HG03064 (cell line): ENCODE data around the gene TC2N.
"Not testable (repeated sequence)": the region's sequence is repeated elsewhere in the genome, so short reads cannot be mapped to it uniquely, and the experiment has no call there.

Experiments
- ATAC-seq: cut with Tn5 transposase; IDR thresholded peaks from one replicate; pipeline ENCODE4 v1.9.1; 2021; ENCODE audit warnings: low read depth; ENCODE audit not compliant: unreplicated experiment

Gene TC2N

DNA sequence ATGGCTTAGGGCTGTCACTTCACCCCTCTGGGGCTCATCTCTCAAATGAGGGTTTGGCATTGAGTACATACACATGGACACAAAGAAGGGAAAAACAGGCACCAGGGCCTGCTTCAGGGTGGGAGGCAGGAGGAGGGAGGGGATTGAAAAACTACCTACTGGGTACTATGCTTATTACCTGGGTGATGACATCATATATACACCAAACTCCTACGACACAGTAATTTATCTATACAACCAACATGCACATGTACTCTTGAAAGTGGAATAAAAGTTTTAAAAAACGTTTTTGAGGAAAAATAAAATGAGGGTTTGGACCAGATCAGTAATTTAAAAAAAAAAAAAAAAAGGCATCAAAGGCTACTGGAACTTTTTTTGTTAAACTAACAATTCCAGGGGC lies 3.6 kb upstream of the TC2N start:
- ATAC-seq: no peak

DNA sequence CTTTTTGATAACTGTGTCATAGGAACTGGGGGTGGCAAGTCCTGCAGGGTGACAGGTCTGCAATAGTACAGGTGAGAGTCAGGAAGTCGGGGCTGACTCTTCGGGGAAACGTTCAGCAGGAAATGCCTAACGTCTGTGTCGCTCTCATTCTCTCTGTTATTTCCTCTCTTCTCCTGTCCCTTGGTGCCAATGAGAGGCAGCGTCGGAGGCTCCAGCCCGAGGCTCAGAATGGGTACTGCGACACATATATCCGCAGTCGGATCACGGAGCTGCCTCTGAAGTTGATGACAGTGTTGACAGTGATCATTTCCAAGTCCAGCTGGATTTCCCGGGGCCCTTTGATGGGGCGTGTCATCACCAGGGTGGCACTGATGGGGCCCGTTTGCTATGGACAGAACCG lies 2.7 kb upstream of the TC2N start:
- no peak for ATAC-seq

DNA sequence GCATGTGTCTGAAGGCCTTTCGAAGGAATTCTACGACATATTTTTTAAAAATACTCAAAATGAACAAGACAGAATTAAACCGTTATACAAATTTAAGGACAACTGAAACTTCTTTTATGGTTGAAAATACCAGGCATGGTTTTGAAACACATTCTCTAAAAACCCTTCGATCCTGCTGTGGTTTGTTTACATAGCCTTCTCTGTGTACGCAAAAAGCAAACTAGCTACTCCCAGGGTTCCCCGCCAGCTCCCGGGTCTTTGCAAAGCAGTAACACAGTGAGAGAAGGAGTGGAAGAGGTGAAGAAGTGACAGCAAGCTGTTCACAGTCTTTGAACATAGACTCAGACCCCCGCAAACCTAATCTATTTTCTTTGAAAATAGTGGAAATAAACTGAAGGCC lies 2.2 kb upstream of the TC2N start:
- ATAC-seq: no peak

DNA sequence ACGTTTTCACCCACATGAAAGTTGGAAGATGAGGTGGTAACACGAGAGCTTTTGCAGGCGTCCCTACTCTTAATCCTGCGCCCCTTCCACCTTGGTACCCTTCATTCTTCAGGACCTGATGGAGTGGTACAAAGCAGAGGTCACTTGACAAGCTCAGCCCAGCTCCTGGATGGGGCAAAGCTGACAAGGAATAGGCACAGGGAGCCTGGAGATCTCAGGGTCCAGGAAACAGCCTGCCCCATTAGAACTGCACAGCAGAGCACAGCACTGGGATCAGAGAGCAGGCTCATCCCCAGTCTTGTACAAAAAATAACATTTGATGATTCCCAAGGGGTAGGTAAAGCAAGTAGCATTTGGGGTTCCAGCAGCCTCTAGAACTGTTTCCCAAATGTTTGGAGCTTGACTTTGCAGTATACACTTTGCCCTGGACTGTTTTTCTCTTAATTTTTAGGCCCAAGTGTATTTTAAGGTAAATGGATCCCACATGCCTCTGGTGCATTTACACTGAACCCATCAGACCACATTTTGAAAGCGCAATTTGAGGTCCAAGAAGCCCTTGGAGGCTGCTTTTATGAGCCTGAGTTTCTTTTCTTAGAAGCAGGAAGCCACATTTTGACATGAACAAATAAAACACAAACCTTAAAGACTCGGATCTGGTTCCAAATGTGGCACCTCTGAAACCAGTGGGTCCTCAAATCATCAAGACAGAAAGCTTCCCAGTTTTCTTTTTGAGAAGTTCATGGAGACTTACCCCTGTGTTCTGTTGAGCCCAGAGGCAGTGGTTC lies 633 bp downstream of the TC2N start:
- no peak for ATAC-seq

DNA sequence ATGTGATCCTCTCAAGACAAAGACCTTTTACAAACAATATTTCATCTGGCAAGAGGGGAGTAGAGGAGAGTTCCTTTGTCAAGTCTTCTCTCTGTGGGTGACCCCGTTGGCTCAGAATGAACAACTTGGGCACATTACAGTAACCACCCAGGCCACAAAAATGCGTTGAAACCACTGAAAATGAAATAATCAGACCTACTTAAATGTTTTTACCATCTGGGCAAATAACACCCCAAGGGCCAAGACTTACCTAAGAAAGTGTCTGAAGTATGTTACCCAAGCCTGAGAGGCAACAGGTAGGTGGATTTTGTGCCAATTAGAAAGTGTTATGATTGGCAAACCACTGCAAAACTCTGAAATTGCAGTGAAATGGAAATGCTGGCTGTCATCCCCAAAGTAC lies 1.3 kb downstream of the TC2N start:
- no peak for ATAC-seq

DNA sequence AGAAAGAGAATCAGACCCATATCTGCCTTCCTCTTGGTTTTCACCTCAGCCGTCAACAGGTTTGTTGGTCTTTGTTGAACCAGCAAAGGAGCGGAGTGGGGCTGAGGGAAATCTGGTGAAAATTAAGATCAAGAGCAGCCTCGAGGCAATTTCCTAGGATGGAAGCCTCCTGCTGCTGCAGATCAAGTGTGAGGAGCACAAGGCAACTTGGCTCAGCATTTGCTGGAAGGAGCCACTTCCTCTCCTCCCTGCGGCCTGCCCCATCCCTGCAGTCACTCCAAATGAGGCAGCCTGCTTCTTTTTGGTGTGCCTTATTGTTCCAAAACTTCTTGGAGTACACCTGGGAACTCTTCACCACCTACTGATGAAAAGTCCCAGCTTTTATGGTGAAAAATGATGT lies 4.9 kb downstream of the TC2N start:
- no peak for ATAC-seq

DNA sequence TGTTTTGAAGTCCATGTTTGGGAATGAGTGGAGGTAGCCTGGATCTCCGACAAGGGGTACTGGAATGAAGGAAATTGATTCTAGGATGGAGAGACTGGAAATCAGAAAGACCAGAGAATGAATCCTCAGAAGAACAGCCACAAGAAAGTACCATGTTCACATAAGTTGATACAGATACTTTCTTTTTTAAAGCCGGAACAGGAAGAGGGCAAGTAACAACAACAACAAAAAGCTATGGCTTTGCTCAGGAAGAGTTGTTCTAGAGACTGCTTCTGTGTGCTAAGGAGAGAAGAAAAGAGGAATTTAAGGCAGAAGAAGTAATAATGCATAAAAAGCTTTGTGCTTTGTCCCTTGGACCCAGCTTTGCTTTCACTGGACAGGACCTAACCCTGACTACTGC lies 6.2 kb downstream of the TC2N start:
- no peak for ATAC-seq

DNA sequence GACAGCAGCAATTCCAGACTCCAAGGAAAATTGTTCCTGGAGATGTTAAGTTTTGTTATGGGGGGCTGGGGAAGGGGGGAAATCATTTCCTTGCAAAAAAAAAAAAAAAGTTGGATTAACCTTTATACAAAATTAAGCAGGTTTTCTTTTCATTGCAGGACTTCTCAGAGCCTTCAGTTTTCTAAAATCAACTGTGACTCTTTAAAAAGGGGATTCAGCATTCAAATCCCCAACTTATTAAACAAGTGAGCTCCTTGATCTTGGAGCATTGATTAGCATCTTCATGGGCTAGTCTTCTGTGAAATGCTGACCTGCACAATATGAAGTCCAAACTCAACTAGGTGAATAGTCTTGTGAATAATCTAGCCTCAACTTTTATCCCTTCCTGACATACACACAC lies 7.1 kb downstream of the TC2N start:
- no peak for ATAC-seq

DNA sequence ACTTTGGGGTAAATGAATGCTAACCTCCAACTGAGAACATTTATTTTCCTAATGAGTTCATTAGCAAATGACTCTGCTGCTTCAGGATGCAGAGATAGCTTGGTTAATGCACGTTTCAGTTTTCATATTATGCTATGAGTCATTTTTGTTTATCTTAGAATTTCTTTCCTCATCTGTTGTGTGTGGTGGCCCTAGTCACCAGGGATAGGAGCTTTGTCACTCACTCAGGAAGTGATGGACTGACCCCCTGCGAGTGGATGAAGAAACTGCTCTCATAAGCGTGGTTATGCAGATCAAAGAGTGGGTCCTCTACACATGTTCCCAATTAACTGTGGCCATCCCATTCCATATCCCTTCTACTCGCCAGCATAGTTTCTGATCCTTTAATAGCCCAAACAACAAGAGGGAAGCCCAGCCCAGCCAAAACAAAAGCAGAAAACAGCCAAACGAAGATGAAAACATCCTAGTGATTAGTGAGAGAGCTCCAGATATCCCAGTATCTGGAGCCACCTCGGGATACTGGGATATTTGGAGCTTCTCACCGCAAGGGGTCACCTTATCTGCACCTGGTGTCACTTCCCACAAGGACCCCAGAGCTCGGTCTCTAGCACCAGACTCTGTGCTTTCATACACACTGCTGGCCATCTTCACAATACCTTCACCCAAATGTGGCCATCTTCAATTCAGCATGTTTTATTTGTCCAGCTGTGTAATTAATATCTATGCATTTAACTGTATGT lies 8.6 kb downstream of the TC2N start:
- ATAC-seq: peak; percentile 70

DNA sequence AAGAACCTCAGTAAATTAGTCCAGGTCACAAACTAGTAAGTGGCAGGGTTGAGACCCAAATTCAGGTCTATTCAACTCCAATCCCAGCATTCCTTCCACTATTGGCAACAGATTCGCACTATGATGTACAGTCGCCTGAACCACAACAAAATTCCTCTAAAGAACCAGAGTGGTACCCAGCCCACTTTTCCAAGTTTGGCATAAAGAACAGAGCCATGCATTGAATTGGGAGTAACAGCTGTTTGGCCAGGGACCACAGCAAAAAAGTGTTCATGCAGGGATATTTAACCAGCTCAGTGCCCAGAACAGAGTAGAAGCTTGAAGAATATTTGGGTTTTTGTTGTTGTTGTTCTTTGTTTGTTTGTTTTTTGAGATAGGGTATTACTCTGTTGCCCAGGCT lies 9.7 kb downstream of the TC2N start:
- no peak for ATAC-seq

DNA sequence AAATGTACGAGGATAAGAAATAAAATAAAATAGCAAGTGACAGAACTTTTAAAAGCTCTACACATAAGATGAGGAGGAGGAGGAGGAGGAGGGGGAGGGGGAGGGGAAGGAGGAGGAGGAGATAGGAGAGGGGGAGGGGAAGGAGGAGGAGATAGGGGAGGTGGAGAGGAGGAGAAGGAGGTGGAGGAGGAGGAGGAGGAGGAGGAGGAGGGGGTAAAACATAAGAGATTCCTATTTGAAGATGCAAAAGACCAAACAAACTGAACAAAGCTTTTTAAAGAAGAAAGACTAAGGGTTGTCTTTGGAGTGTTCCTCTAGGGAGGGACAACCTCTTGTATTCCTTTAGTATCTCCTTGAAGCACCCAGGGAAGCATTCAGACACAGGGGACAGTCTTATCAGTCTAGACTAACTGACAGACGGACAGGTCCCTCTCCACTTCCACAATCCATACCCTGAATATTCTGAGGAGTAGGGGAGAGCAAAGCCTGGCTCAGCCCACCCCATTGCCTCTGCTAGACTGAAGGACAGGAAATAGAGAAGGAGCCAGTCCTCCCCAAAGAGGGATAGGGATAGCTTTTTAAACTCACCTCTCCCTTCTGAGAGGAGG lies 12.9 kb downstream of the TC2N start:
- no peak for ATAC-seq

DNA sequence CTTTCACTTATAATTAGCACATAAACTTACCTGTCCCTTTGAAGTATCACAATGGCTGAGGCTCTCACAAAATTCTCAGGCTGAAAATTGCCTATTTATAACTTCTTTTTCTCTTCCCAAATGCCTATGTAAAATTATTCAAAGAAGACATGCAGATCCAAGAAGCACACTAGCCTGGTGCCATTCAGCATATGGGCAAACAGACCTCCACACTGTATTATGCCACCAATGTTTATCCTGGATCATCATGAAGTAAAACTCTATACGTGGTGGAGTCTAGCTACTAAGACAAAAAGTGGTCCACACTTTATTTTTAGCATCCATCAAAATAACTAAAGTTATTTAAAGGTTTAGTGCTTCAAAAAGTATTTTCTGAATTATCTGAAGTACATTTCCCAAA lies 15.8 kb downstream of the TC2N start:
- no peak for ATAC-seq

DNA sequence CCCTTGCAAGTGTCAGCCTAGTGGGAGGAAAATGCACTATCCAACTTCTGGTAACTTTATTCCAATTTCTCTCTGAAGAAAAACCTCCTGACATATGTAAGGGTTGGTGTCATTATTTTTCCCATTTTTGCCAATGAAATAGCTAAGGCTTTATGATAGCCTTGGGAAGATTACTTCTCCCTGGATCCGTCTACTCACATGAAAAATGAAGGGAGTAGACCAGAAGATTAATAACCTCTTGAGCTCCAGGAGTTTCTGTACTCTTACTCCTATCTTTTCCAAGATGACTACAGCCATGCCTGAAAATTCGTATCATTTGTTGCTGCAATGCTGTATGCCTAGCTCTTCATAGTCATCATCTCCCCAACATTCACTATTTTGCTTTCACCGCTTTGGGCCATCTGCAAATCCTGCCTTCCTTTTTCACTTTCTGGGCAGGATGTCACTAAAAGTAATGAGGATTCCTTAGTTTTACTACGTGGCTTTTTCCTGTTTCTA lies 18.8 kb downstream of the TC2N start:
- ATAC-seq: no peak

DNA sequence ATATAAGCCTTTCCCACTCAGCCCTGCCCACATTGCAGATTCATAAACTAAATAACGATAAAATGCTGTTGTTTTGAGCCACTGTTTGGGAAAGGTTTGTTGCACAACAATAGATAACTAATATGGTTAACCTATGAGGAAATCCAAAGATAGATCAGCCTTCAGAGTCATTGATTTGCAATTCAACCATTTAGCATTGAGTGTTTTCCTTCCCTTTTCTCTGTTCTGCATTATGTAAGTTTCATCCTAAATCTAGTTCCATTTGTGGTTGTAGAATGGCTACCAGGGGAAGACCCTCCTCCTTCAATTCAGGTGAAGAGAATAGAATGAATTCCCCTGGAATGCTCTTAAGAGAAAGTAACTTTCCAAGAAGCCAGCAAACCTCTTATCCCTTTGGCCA lies 19.6 kb downstream of the TC2N start:
- no peak for ATAC-seq

DNA sequence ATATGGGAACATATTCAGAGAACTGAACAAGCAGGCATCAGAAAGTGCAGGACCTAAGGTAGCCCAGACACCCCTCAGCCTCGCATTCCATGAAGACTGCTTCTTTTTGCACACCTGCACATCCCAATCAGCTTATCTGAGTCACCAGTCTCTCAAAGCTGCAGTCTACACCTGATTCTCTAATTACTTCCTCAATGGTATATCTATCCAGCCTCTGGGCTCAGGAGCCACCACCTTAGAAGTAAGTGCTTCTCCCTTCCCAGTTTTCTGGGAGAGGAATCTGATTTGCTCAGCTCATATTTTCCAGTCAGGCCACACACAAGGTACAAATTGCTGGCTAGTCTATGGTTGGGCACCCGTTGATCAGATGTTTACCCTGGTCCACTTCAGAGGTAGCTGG lies 21.7 kb downstream of the TC2N start:
- ATAC-seq: no peak

DNA sequence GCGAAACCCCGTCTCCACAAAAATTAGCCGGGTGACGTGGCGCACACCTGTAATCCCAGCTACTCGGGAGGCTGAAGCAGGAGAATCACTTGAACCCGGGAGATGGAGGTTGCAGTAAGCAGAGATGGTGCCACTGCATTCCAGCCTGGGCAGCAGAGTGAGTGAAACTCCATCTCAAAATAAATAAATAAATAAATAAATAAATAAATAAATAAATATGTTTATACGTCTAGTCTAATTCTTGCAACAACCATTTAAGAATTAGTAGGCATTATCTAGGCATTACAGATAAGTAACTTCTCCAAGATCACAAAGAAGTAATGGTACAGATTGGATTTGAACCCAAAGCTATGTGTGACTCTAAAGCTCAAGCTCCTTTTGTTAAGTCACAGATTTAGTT lies 22.3 kb downstream of the TC2N start:
- ATAC-seq: not testable (repeated sequence)

DNA sequence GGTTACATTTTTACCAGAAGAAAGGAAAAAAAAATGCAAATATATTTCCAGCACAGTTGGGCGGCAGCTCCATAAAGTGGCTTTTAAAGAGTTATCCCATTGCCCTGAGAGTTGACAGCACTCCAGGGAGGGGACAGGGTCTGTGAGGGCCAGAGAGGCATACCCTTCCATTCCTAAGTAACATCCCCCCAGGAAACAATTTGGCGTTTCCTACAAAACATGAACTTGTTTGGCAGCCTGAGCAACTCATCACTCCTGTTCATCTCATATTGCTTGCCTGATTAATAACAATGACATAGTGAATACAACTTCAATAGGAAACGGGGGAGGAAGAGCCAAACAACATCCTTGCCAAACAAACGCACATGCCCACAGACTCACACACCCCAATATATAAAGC lies 23.3 kb downstream of the TC2N start:
- ATAC-seq: no peak

DNA sequence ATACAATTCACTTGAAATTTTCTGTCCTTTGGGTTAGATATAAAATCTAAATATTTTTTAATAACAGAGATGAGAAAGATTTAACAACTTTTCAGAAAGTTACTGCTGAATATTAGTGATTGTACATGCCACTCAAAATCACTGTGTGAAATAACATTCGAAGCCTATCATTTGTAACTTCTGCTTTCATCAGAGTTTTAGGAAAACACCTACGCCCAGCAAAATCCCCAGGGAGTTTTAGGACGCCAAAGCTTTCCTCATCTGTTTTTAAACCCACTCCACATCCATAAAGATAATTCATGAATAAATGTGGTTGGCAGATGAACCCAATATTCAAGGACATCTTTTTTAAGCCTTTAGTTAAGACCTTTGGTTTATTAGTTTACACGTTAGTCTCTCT lies 23.9 kb downstream of the TC2N start:
- no peak for ATAC-seq

DNA sequence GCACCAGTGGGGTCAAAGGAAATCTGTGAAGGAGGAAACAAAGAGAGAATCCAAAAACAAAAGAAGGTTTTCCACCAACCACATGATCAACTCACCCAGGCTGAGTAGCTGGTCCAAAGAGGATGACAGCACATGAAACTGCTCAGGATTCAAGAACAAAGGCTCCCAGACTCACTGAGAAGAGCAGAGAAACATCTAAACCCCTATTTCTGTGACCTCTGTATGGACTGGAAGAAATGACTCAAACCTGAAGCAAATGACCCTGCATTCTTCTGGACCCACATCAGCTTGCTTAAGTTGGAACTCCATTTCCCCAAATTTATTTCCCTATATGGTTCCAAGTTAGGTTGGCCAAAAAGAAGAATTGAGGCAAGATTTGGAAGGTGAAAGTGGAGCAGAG lies 26.3 kb downstream of the TC2N start:
- ATAC-seq: no peak

DNA sequence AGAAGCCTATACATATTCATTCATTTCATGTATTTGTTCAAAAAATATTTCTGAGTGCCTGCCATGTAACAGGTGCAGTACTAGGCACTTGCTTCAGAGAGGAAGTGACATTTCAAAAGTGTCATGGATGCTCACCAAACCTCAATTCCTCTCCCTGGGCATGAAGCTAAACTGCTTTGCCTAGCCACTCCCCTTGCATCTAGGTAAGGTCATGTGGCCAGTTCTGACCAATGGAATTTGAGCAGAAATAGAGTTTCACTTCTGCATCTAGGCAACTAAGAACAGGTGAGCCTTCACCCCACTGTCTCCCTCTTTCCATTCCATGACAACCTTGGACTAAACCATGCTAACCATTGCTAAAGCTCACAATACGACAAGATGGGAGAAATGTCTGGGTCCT lies 27.6 kb downstream of the TC2N start:
- no peak for ATAC-seq

DNA sequence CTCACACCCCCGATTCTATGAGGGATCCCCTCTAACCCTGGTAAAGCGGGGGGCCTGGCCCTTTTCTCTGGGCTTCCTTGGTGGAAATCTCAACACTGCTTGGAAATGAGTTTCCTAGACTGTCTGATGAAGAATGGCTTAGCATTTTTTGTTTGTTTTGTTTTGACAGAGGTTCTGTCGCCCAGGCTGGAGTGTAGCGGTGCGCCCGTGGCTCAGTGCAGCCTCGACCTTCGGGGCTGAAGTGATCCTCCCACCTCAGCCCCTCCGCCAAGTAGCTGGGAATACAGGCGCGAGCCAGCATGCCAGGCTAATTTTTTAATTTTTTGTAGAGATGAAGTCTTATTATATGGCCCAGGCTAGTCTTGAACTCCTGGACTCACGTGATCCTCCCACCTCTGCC lies 30.3 kb downstream of the TC2N start:
- no peak for ATAC-seq
